Neuronal stem cell (in vitro differentiated cells): ENCODE data around the gene GRPEL2.

ENCODE experiments used
- DNase-seq: peaks from one replicate; pipeline ENCODE4 v3.0.0-alpha.2; 2013; ENCODE audit warnings: low spot score
- H2AFZ ChIP-seq: one replicate; pipeline ENCODE4 v1.6.1; 2013; ENCODE audit warnings: mild to moderate bottlenecking, low read length, inconsistent platforms
- H2AK5ac ChIP-seq: 2 replicates; pipeline ENCODE4 v1.6.1; 2013; ENCODE audit warnings: low read depth, mild to moderate bottlenecking, inconsistent platforms, low read length, moderate library complexity, mixed read lengths
- H2BK120ac ChIP-seq: 2 replicates; pipeline ENCODE4 v1.6.1; 2013; ENCODE audit warnings: low read depth, mild to moderate bottlenecking, inconsistent platforms, low read length, moderate library complexity, mixed read lengths
- H2BK12ac ChIP-seq: one replicate; pipeline ENCODE4 v1.6.1; 2013; ENCODE audit warnings: low read length, inconsistent platforms
- H2BK15ac ChIP-seq: 2 replicates; pipeline ENCODE4 v1.6.1; 2013; ENCODE audit warnings: mild to moderate bottlenecking, low read length, inconsistent platforms, mixed read lengths
- H2BK5ac ChIP-seq: one replicate; pipeline ENCODE4 v1.6.1; 2013; ENCODE audit warnings: inconsistent platforms, mild to moderate bottlenecking, low read length, moderate library complexity
- H3K14ac ChIP-seq: one replicate; pipeline ENCODE4 v1.6.1; 2013; ENCODE audit warnings: low read length, inconsistent platforms
- H3K18ac ChIP-seq: 2 replicates; pipeline ENCODE4 v1.6.1; 2013; ENCODE audit warnings: low read length, inconsistent platforms
- H3K23ac ChIP-seq: 2 replicates; pipeline ENCODE4 v1.6.1; 2013; ENCODE audit warnings: low read depth, mild to moderate bottlenecking, mixed read lengths, low read length, inconsistent platforms; ENCODE audit not compliant: poor library complexity
- H3K27ac ChIP-seq: replicated peaks from 3 replicates; pipeline ENCODE4 v1.5.1; 2013; ENCODE audit warnings: low read length, inconsistent platforms
- H3K27me3 ChIP-seq, 3 experiments: 2 replicates each; pipeline ENCODE4 v1.6.1; 2013; ENCODE audit warnings: low read length in 3 of 3, mild to moderate bottlenecking in 2 of 3, inconsistent platforms in 1 of 3, low read depth in 1 of 3, mixed read lengths in 1 of 3, moderate library complexity in 1 of 3; ENCODE audit not compliant: control insufficient read depth in 3 of 3, insufficient read depth in 3 of 3
- H3K36me3 ChIP-seq, 2 donors: replicated peaks in 1 of 2; 2 replicates each; pipeline ENCODE4 v1.6.1; 2013; ENCODE audit warnings: low read length in 2 of 2; ENCODE audit not compliant: control insufficient read depth in 2 of 2, insufficient read depth in 2 of 2
- H3K4ac ChIP-seq: 2 replicates; pipeline ENCODE4 v1.6.1; 2013; ENCODE audit warnings: inconsistent platforms, mild to moderate bottlenecking, low read length, moderate library complexity
- H3K4me1 ChIP-seq, 2 donors: 1 replicate in 1 of 2; 2 replicates in 1 of 2; pipeline ENCODE4 v1.6.1; 2013; ENCODE audit warnings: low read length in 2 of 2, low read depth in 1 of 2; ENCODE audit not compliant: control insufficient read depth in 2 of 2, insufficient read depth in 1 of 2
- H3K4me2 ChIP-seq: one replicate; pipeline ENCODE4 v1.6.1; 2013; ENCODE audit warnings: mild to moderate bottlenecking, low read length, inconsistent platforms; ENCODE audit not compliant: insufficient read depth, poor library complexity, severe bottlenecking
- H3K4me3 ChIP-seq, 2 donors: 2 replicates each; pipeline ENCODE4 v1.5.1; 2013; ENCODE audit warnings: low read length in 2 of 2, mild to moderate bottlenecking in 2 of 2, inconsistent platforms in 1 of 2, moderate library complexity in 1 of 2
- H3K79me1 ChIP-seq: one replicate; pipeline ENCODE4 v1.6.1; 2013; ENCODE audit warnings: low read depth, mild to moderate bottlenecking, inconsistent platforms, low read length, moderate library complexity
- H3K9ac ChIP-seq: one replicate; pipeline ENCODE4 v1.6.1; 2013; ENCODE audit warnings: mild to moderate bottlenecking, low read depth, low read length, inconsistent platforms; ENCODE audit not compliant: poor library complexity
- H3K9me3 ChIP-seq, 2 donors: replicated peaks in 1 of 2; 2 replicates each; pipeline versions ENCODE3 to v1.6.1; 2013; ENCODE audit warnings: low read length in 2 of 2, mild to moderate bottlenecking in 2 of 2, inconsistent platforms in 1 of 2, low read depth in 1 of 2, mixed read lengths in 1 of 2, moderate library complexity in 1 of 2; ENCODE audit not compliant: control insufficient read depth in 2 of 2, insufficient read depth in 1 of 2
- H4K8ac ChIP-seq: one replicate; pipeline ENCODE4 v1.6.1; 2013; ENCODE audit warnings: low read depth, mild to moderate bottlenecking, inconsistent platforms, low read length, moderate library complexity
- H4K91ac ChIP-seq: one replicate; pipeline ENCODE4 v1.6.1; 2013; ENCODE audit warnings: low read length, low read depth, mild to moderate bottlenecking, inconsistent platforms; ENCODE audit not compliant: poor library complexity
- WGBS, 2 donors: extraction: QIAGEN DNeasy Blood & Tissue Kit; methylation state at CpG; one replicate each; pipeline ENCODE4 v1.1.7; 2013; ENCODE audit warnings: missing lambda C conversion rate in 2 of 2, mixed read lengths in 1 of 2; ENCODE audit not compliant: insufficient read length in 2 of 2, insufficient replicate concordance in 1 of 2; ENCODE audit errors: extremely low coverage in 2 of 2; 5-methylcytosine and 5-hydroxymethylcytosine counted together

The GRPEL2 gene

DNA sequence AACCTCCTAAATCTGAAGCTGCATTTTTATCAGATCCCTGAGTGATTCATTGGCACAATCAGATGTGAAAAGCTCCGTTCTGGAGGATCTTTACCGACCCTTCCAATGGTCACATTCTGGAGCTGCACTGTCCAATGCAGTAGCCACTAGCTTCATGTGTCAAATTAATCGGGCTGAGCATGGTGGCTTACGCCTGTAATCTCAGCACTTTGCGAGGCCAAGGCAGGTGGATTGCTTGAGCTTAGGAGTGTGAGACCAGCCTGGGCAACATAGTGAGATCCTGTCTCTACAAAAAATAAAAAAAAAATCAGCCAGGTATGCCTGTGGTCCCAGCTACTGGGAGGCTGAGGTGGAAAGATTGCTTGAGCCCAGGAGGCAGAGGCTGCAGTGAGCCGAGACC, 30.1 kb downstream of the GRPEL2 start:
- no peak overlapping the region for H2BK120ac ChIP-seq
- no peaks in the 10 kb centered on the region for H3K79me1 ChIP-seq
- no peak overlapping the region for H2AK5ac ChIP-seq
- no peak overlapping the region for H3K23ac ChIP-seq
- H2BK15ac ChIP-seq: no peak overlapping the region
- DNase-seq: no peak
- no peak overlapping the region for H2BK12ac ChIP-seq
- H2AFZ ChIP-seq: no peak overlapping the region
- no peak overlapping the region for H4K8ac ChIP-seq
- no CpG with 5 or more reads among the region's 6 CpGs for WGBS, 2 donors
- H3K4me3 ChIP-seq: no peak overlapping the region
- H3K27me3 ChIP-seq: no peaks in the 10 kb centered on the region
- no peaks in the 10 kb centered on the region for H3K9me3 ChIP-seq
- H3K4ac ChIP-seq: no peak overlapping the region
- H4K91ac ChIP-seq: no peak overlapping the region
- no peak overlapping the region for H3K18ac ChIP-seq
- no peak overlapping the region for H2BK5ac ChIP-seq
- H3K14ac ChIP-seq: no peak overlapping the region
- H3K4me2 ChIP-seq: no peak overlapping the region
- no peak overlapping the region for H3K9ac ChIP-seq
- peaks cover 0 to 4% of the 10 kb centered on the region in 2 donors for H3K4me1 ChIP-seq
- peaks cover 0 to 2% of the 10 kb centered on the region in 2 donors for H3K36me3 ChIP-seq
- no peak overlapping the region for H3K27ac ChIP-seq

DNA sequence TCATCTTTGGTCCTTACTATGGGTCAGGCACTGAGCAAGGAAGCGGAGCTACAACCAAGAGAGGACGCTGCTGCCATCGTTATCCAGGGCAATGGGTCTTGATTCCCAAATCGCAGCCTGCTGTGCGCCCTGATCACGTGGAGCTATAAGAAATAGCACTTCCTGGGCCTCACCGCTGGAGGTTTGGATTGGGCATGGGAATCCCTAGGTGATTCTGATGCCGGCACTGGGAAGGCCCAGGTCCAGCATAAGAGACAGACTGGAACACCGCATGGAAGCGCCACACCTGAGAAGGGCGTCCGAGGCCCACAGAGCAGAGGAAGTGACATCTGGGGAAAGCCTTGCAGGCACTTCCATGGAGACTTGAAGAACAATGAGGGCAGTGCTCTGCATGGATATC, 30.8 kb downstream of the GRPEL2 start:
- WGBS, 2 donors: no CpG with 5 or more reads among the region's 12 CpGs

DNA sequence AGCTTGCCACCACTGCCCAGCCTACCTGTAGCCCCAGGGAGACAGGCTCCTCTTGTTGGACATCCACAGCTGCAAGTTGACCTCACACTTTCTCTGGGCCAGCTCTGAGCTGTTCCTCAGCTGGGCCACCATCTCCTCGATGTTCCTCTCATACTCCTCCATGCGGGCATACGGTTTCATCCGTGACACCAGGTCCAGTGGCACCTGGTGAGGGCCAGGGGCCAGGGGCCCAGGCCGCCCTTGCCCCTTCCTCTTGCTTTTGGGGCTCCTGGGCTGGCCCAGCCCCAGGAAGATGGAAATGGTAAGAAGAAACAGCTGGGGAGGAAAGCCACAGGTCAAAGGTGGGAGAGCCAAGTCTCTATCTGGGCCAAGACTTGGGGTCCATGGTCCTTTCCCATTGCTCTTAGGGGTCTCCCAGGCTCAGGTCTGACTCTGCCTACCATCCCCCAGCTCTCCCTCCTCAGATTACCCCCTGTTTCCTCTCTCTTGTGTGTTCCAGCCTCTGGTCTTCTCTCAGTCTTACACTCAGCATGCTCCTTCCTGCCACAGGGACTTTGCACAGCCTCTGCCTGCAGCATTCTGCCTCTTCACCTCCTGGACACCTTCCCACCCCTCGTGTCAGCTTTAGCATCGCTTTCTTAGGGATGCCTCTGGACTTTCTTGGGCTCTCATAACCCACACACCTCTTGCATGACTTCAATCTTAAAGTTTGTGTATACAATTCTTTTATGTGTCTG, 31.6 kb downstream of the GRPEL2 start:
- H2BK12ac ChIP-seq: no peak overlapping the region
- H3K9me3 ChIP-seq: no peaks in the 10 kb centered on the region
- no peak overlapping the region for H3K4ac ChIP-seq
- no peak for DNase-seq
- no peak overlapping the region for H4K8ac ChIP-seq
- no peak overlapping the region for H3K23ac ChIP-seq
- no peaks in the 10 kb centered on the region for H3K27me3 ChIP-seq
- H3K18ac ChIP-seq: no peak overlapping the region
- H2BK120ac ChIP-seq: no peak overlapping the region
- no peaks in the 10 kb centered on the region for H3K79me1 ChIP-seq
- no CpG with 5 or more reads among the region's 7 CpGs for WGBS, 2 donors
- H2AK5ac ChIP-seq: no peak overlapping the region
- H3K14ac ChIP-seq: no peak overlapping the region
- no peak overlapping the region for H3K9ac ChIP-seq
- H2BK5ac ChIP-seq: no peak overlapping the region
- no peak overlapping the region for H3K4me3 ChIP-seq
- H2AFZ ChIP-seq: no peak overlapping the region
- peaks cover 6 to 16% of the 10 kb centered on the region in 2 donors for H3K4me1 ChIP-seq
- H3K36me3 ChIP-seq: peaks cover 0 to 2% of the 10 kb centered on the region in 2 donors
- H3K4me2 ChIP-seq: no peak overlapping the region
- no peak overlapping the region for H3K27ac ChIP-seq
- H2BK15ac ChIP-seq: no peak overlapping the region
- H4K91ac ChIP-seq: no peak overlapping the region

More for the DNA sequence above, 30.8 kb downstream of the GRPEL2 start:
- Histone ChIP-seq H3K23ac (no peak overlapping the region), H3K14ac (no peak overlapping the region), H3K27me3 (no peaks in the 10 kb centered on the region), H3K9me3 (no peaks in the 10 kb centered on the region), H3K4me1 (peaks cover under 1 to 10% of the 10 kb centered on the region in 2 donors), H3K79me1 (no peaks in the 10 kb centered on the region), H3K4me3 (no peak overlapping the region), H2AK5ac (no peak overlapping the region), H3K9ac (no peak overlapping the region), H4K91ac (peak overlapping the region; percentile 28), H4K8ac (no peak overlapping the region), H2BK120ac (no peak overlapping the region), H2BK12ac (no peak overlapping the region), H3K4ac (no peak overlapping the region), H3K18ac (no peak overlapping the region), H3K36me3 (peaks cover 0 to 2% of the 10 kb centered on the region in 2 donors), H3K4me2 (no peak overlapping the region), H2BK5ac (no peak overlapping the region), H3K27ac (no peak overlapping the region), H2BK15ac (peak overlapping the region; percentile 31), H2AFZ (no peak overlapping the region)
- no peak for DNase-seq

DNA sequence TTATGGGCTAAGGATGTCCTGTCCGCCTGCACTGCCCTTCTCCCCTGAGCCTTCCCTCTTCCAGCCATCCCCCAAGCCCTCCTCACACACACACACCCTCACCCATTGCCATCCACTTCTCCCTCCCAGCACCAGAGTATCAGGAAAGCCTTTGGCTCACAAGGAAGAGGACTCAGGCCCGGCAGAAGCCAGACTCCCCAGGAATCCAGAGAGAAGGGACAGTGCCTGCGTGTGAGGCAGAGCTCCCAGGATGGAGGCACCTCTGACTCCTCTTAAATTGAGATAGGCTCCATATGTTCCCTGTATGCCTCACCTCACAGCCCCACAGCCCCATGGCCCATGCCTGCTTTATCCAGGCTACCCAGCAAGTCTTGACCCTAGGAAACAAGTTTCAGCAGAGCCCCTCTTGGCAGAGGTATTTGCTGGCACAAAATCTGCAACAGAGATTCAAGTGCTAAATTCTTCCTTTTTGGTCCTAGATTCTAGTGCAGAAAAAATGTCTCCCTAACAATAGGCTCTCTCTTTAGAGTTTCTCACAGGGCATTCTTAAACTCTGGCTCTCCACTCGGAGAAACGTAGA, 33.0 kb downstream of the GRPEL2 start:
- H2BK15ac ChIP-seq: no peak overlapping the region
- H3K9me3 ChIP-seq: no peaks in the 10 kb centered on the region
- no peaks in the 10 kb centered on the region for H3K27me3 ChIP-seq
- H4K8ac ChIP-seq: no peak overlapping the region
- peak overlapping the region; percentile 97 for H2AK5ac ChIP-seq
- H3K23ac ChIP-seq: no peak overlapping the region
- no peak overlapping the region for H2BK5ac ChIP-seq
- H3K36me3 ChIP-seq: peaks cover 0 to 2% of the 10 kb centered on the region in 2 donors
- H2BK12ac ChIP-seq: no peak overlapping the region
- H4K91ac ChIP-seq: no peak overlapping the region
- H2AFZ ChIP-seq: peak overlapping the region; percentile 74
- DNase-seq: no peak
- H3K4ac ChIP-seq: no peak overlapping the region
- no peak overlapping the region for H3K4me2 ChIP-seq
- peak overlapping the region; percentile 13 for H3K9ac ChIP-seq
- no peak overlapping the region for H3K27ac ChIP-seq
- peak overlapping the region; percentile 54 for H3K18ac ChIP-seq
- peak overlapping the region in 1 of 2 donors; percentile 23 for H3K4me3 ChIP-seq
- peak overlapping the region; percentile 47 for H3K14ac ChIP-seq
- H3K4me1 ChIP-seq: peaks cover 9 to 16% of the 10 kb centered on the region in 2 donors
- H2BK120ac ChIP-seq: peak overlapping the region; percentile 42
- WGBS, 2 donors: no CpG with 5 or more reads among the region's 5 CpGs
- no peaks in the 10 kb centered on the region for H3K79me1 ChIP-seq
